ENCODE measurements around the gene PLXNA3.

DNA sequence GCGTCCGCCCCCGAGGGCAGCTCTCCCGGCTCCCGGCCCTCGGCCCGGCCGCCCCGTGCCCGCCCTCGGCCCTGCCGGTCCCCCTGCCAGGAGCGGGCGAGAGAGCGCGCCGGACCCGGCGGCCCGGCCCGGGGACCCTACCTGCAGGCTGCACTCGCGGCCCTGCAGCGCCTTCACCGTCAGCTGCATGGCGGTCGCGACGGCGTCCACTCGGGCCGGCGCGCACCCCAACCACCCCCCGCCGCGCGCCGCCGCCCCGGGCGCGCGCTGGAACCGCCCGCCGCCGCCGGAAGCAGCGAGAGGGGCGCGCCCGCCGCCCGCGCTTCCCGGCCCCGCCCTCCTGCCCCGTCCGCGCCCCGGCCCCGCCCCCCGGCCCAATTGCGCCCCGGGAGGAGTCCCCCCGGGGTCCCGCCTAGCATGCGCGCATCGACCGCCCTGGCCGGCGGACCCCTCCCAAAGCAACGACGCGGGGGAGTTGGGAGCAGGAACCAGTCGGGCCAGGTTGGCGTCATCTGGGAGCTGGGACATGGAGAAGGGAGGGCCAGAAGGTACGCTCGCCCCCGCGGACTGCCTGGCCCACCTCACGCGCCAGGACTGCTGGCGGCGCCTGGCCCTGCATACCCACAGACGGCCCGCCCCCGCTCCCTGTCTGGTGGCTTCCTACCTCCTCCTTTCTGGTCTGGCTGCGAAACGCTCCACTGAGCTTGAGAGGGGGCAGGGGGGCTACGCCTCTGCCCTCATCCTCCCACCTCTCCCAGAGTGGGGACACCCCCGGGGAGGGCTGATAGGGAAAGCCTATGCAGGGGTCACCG is 28.5 kb downstream of the PLXNA3 start, which contains the start of gene UBL4A:
- TF ChIP-seq POLR2AphosphoS5 (IDR thresholded peaks at IDR 0.05; ENCODE audit: low read depth, low read length), result no peak
- no peak for TF ChIP-seq POLR2A (IDR thresholded peaks at IDR 0.05; ENCODE audit: low read depth, low read length)
- TF ChIP-seq PAX5 (IDR thresholded peaks at IDR 0.05; ENCODE audit: insufficient read depth, low read length, severe bottlenecking), result no peak

Measured in GM12891 (cell line).